Ishikawa (cell line): ENCODE measurements around the gene PTPN14.

Experiments
- CEBPB ChIP-seq: IDR thresholded peaks from 2 replicates; pipeline ENCODE4 v1.6.1; 2012
- CREB1 ChIP-seq: IDR thresholded peaks from 2 replicates; pipeline ENCODE4 v1.6.1; 2012; ENCODE audit warnings: low read depth
- EGR1 ChIP-seq: IDR thresholded peaks from 2 replicates; pipeline ENCODE4 v1.6.1; 2012
- EP300 ChIP-seq: IDR thresholded peaks from 2 replicates; pipeline ENCODE4 v1.6.1; 2012; ENCODE audit warnings: borderline replicate concordance
- FOXM1 ChIP-seq: IDR thresholded peaks from 2 replicates; pipeline ENCODE4 v1.6.1; 2012; ENCODE audit warnings: low read depth, borderline replicate concordance
- MAX ChIP-seq: IDR thresholded peaks from 2 replicates; pipeline ENCODE4 v1.6.1; 2012
- NFIC ChIP-seq: IDR thresholded peaks from 2 replicates; pipeline ENCODE4 v1.6.1; 2012
- RAD21 ChIP-seq: IDR thresholded peaks from 2 replicates; pipeline ENCODE4 v1.6.1; 2012; ENCODE audit warnings: low read depth
- REST ChIP-seq: IDR thresholded peaks from 2 replicates; pipeline ENCODE4 v1.6.1; 2012; ENCODE audit warnings: low read depth, mild to moderate bottlenecking
- TAF1 ChIP-seq: IDR thresholded peaks from 2 replicates; pipeline ENCODE4 v1.6.1; 2012; ENCODE audit warnings: low read depth, mild to moderate bottlenecking
- TCF12 ChIP-seq: IDR thresholded peaks from 2 replicates; pipeline ENCODE4 v1.6.1; 2012; ENCODE audit warnings: low read depth
- TEAD4 ChIP-seq: IDR thresholded peaks from 2 replicates; pipeline ENCODE4 v1.6.1; 2012
- YY1 ChIP-seq: IDR thresholded peaks from 2 replicates; pipeline ENCODE4 v1.6.1; 2012; ENCODE audit warnings: low read depth
- ZBTB7A ChIP-seq: IDR thresholded peaks from 2 replicates; pipeline ENCODE4 v1.6.1; 2012; ENCODE audit warnings: low read depth
- TF ChIP-seq, protein P1 (sequence below): IDR thresholded peaks from 2 replicates; pipeline ENCODE4 v1.6.1; 2012

The PTPN14 gene

GRCh38 chr1:214362188-214362882 lies 189.1 kb downstream of the PTPN14 start:
- TF ChIP-seq RAD21 (no peak), TAF1 (no peak), FOXM1 (no peak), EGR1 (no peak), CREB1 (no peak), EP300 (no peak), REST (no peak), TEAD4 (no peak), NFIC (no peak), TCF12 (no peak), YY1 (no peak), CEBPB (no peak), ZBTB7A (no peak), MAX (no peak)
- TF ChIP-seq, protein P1, sequence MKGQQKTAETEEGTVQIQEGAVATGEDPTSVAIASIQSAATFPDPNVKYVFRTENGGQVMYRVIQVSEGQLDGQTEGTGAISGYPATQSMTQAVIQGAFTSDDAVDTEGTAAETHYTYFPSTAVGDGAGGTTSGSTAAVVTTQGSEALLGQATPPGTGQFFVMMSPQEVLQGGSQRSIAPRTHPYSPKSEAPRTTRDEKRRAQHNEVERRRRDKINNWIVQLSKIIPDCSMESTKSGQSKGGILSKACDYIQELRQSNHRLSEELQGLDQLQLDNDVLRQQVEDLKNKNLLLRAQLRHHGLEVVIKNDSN, result no peak

DNA sequence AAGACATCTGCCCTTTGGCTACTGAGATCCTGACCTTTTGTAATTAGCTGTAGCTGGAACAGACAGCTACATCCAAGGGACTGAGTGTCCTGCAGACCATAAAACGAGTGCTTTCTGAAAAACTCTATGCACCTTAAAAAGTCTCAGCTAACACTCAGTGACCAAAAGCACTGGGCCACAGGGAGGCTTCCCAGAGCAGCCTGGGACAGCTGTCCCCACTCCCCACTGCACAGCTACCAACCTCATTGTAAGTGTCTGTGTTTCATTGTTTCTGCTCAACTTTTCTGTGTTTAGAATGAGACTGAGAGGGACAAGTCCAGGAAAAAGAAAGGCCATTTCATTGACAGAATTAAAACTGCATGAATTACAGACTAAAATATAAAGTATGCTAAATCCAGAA lies 189.8 kb downstream of the PTPN14 start:
- TF ChIP-seq TAF1 (no peak), RAD21 (no peak), TEAD4 (no peak), CEBPB (no peak), EGR1 (no peak), FOXM1 (no peak), CREB1 (no peak), TCF12 (no peak)

GRCh38 chr1:214360525-214361164 lies 190.8 kb downstream of the PTPN14 start:
- no peak for TF ChIP-seq TAF1
- TF ChIP-seq TEAD4, result no peak
- TF ChIP-seq NFIC, result no peak
- no peak for TF ChIP-seq MAX
- no peak for TF ChIP-seq EGR1
- no peak for TF ChIP-seq RAD21

GRCh38 chr1:214360116-214360515 lies 191.3 kb downstream of the PTPN14 start:
- TF ChIP-seq, protein P1, result no peak
- TF ChIP-seq FOXM1 (no peak), RAD21 (no peak), REST (no peak), EGR1 (no peak), ZBTB7A (no peak), TEAD4 (no peak), TAF1 (no peak), YY1 (no peak), EP300 (no peak), NFIC (no peak), TCF12 (no peak), CREB1 (no peak), CEBPB (no peak), MAX (no peak)

- TF ChIP-seq FOXM1 (no peak), RAD21 (no peak), REST (no peak), TCF12 (no peak), EGR1 (no peak), EP300 (no peak)
- TF ChIP-seq, protein P1, result no peak
Observed at GRCh38 chr1:214354440-214355148, 196.8 kb downstream of the PTPN14 start.
